Astrocyte (in vitro differentiated cells and primary cell): ENCODE data around the gene YIF1A. TPM values are rescaled to one million over a fixed set of nuclear protein-coding genes. Genes with fewer than 3 reads are reported as not detected.

Experiments
- DNase-seq: peaks from one replicate; pipeline ENCODE4 v3.0.0-alpha.2; 2010; ENCODE audit warnings: low read depth
- FAIRE-seq: peaks from 2 replicates; lab custom pipeline; 2011; peaks lifted over from hg19 to GRCh38; lab: Jason Lieb, UNC
- H2AFZ ChIP-seq: 2 replicates; pipeline ENCODE4 v1.6.0; 2012; ENCODE audit warnings: low read depth, low read length, inconsistent platforms
- H3K27ac ChIP-seq: 2 replicates; pipeline ENCODE4 v1.5.1; 2011; ENCODE audit warnings: low read depth, low read length, inconsistent platforms
- H3K27me3 ChIP-seq: 2 replicates; pipeline ENCODE4 v1.6.0; 2011; ENCODE audit warnings: low read length, inconsistent platforms; ENCODE audit not compliant: insufficient read depth
- H3K36me3 ChIP-seq: 2 replicates; pipeline ENCODE4 v1.5.1; 2011; ENCODE audit warnings: low read length, inconsistent platforms; ENCODE audit not compliant: insufficient read depth
- H3K4me1 ChIP-seq: 2 replicates; pipeline ENCODE4 v1.5.1; 2011; ENCODE audit warnings: low read length, inconsistent platforms; ENCODE audit not compliant: insufficient read depth
- H3K4me2 ChIP-seq: 2 replicates; pipeline ENCODE4 v1.6.0; 2012; ENCODE audit warnings: low read length, inconsistent platforms
- H3K4me3 ChIP-seq: 2 replicates; pipeline ENCODE4 v1.5.1; 2011; ENCODE audit warnings: low read depth, mild to moderate bottlenecking, low read length, inconsistent platforms; ENCODE audit not compliant: insufficient read depth
- H3K79me2 ChIP-seq: 2 replicates; pipeline ENCODE4 v1.6.0; 2012; ENCODE audit warnings: mild to moderate bottlenecking, low read length, inconsistent platforms; ENCODE audit not compliant: insufficient read depth
- H3K9ac ChIP-seq: 2 replicates; pipeline ENCODE4 v1.6.0; 2012; ENCODE audit warnings: mild to moderate bottlenecking, low read length, inconsistent platforms
- H3K9me3 ChIP-seq: 2 replicates; pipeline ENCODE4 v1.5.1; 2012; ENCODE audit warnings: low read depth, mild to moderate bottlenecking, low read length, inconsistent platforms; ENCODE audit not compliant: insufficient read depth
- H4K20me1 ChIP-seq: 2 replicates; pipeline ENCODE4 v1.6.0; 2012; ENCODE audit warnings: low read length, inconsistent platforms; ENCODE audit not compliant: insufficient read depth
- H3K27ac Mint-ChIP-seq: one replicate; pipeline ENCODE4 v1.8.0; 2021; ENCODE audit warnings: mild to moderate bottlenecking, mixed read lengths; ENCODE audit not compliant: unreplicated experiment
- H3K27me3 Mint-ChIP-seq: one replicate; pipeline ENCODE4 v1.8.0; 2021; ENCODE audit warnings: low read depth, mixed read lengths; ENCODE audit not compliant: unreplicated experiment
- H3K36me3 Mint-ChIP-seq: one replicate; pipeline ENCODE4 v1.8.0; 2021; ENCODE audit warnings: low read depth, mixed read lengths; ENCODE audit not compliant: unreplicated experiment
- H3K4me1 Mint-ChIP-seq: one replicate; pipeline ENCODE4 v1.8.0; 2021; ENCODE audit warnings: low read depth, mixed read lengths; ENCODE audit not compliant: unreplicated experiment
- H3K4me3 Mint-ChIP-seq: one replicate; pipeline ENCODE4 v1.8.0; 2021; ENCODE audit warnings: mild to moderate bottlenecking, moderate library complexity, mixed read lengths; ENCODE audit not compliant: unreplicated experiment
- H3K9me3 Mint-ChIP-seq: one replicate; pipeline ENCODE4 v1.8.0; 2021; ENCODE audit warnings: mild to moderate bottlenecking, mixed read lengths; ENCODE audit not compliant: unreplicated experiment
- EZH2 ChIP-seq: IDR thresholded peaks from 2 replicates; pipeline ENCODE4 v1.6.1; 2012; ENCODE audit warnings: mild to moderate bottlenecking, low read length, inconsistent platforms; ENCODE audit not compliant: insufficient read depth
- total RNA-seq: library from RNA; stranded (reverse); gene quantifications from 2 replicates; pipeline ENCODE4 v1.2.1, GENCODE V29; 2021
- TF ChIP-seq, protein P1 (sequence below): IDR thresholded peaks from 2 replicates; pipeline ENCODE4 v1.5.1; 2011; ENCODE audit warnings: low read depth, mild to moderate bottlenecking, inconsistent platforms, low read length, moderate library complexity; ENCODE audit not compliant: insufficient read depth

YIF1A gene
- total RNA-seq, 1 donor from 2014 or later, result 129 TPM

- no peaks in the 10 kb centered on the region for H3K27me3 Mint-ChIP-seq
- FAIRE-seq (peak; percentile 37), DNase-seq (no peak)
- Histone ChIP-seq H3K79me2 (peaks cover 4% of the 10 kb centered on the region), H3K4me1 (peaks cover 48% of the 10 kb centered on the region), H3K27me3 (no peaks in the 10 kb centered on the region), H3K27ac (peak overlapping the region; percentile 84), H3K9me3 (no peaks in the 10 kb centered on the region), H2AFZ (no peak overlapping the region), H3K9ac (peak overlapping the region; percentile 74), H3K4me2 (peak overlapping the region; percentile 75), H3K4me3 (no peak overlapping the region), H3K36me3 (peaks cover 3% of the 10 kb centered on the region), H4K20me1 (peaks cover 25% of the 10 kb centered on the region)
- peak overlapping the region; percentile 84 for H3K27ac Mint-ChIP-seq
- TF ChIP-seq, protein P1, sequence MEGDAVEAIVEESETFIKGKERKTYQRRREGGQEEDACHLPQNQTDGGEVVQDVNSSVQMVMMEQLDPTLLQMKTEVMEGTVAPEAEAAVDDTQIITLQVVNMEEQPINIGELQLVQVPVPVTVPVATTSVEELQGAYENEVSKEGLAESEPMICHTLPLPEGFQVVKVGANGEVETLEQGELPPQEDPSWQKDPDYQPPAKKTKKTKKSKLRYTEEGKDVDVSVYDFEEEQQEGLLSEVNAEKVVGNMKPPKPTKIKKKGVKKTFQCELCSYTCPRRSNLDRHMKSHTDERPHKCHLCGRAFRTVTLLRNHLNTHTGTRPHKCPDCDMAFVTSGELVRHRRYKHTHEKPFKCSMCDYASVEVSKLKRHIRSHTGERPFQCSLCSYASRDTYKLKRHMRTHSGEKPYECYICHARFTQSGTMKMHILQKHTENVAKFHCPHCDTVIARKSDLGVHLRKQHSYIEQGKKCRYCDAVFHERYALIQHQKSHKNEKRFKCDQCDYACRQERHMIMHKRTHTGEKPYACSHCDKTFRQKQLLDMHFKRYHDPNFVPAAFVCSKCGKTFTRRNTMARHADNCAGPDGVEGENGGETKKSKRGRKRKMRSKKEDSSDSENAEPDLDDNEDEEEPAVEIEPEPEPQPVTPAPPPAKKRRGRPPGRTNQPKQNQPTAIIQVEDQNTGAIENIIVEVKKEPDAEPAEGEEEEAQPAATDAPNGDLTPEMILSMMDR, result peak; percentile 83
- no peak for TF ChIP-seq EZH2
- H3K4me1 Mint-ChIP-seq, result peaks cover 35% of the 10 kb centered on the region
- peak overlapping the region; percentile 60 for H3K4me3 Mint-ChIP-seq
- H3K9me3 Mint-ChIP-seq, result peaks cover 2% of the 10 kb centered on the region
- peaks cover 5% of the 10 kb centered on the region for H3K36me3 Mint-ChIP-seq
These were observed 39.6 kb upstream of the YIF1A start for GRCh38 chr11:66328302-66329144.

DNA sequence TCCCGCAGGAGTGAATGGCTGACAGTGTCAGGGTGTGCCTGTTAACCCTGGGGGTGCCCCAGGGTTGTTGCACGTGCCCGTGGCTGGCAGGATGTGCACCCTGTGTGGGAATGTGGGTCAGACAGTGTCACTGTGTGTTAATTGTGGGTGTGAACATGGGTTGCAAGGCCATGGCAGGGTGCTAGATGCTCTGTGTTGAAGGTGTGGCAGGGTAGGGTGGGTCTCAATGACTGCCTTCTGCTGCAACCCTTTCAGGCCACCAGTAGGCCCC, 39.0 kb upstream of the YIF1A start:
- TF ChIP-seq, protein P1, result no peak
- TF ChIP-seq EZH2, result no peak
- no peaks in the 10 kb centered on the region for H3K79me2 ChIP-seq
- no peaks in the 10 kb centered on the region for H3K27me3 Mint-ChIP-seq
- peaks cover 46% of the 10 kb centered on the region for H3K4me1 ChIP-seq
- DNase-seq (no peak), FAIRE-seq (no peak)
- peak overlapping the region; percentile 74 for H3K9ac ChIP-seq
- H4K20me1 ChIP-seq, result peaks cover 19% of the 10 kb centered on the region
- no peaks in the 10 kb centered on the region for H3K27me3 ChIP-seq
- H3K27ac ChIP-seq, result peak overlapping the region; percentile 84
- peaks cover 2% of the 10 kb centered on the region for H3K9me3 Mint-ChIP-seq
- peak overlapping the region; percentile 84 for H3K27ac Mint-ChIP-seq
- H3K4me2 ChIP-seq, result peak overlapping the region; percentile 75
- no peak overlapping the region for H2AFZ ChIP-seq
- no peak overlapping the region for H3K4me3 Mint-ChIP-seq
- peaks cover 39% of the 10 kb centered on the region for H3K4me1 Mint-ChIP-seq
- H3K36me3 ChIP-seq, result peaks cover 3% of the 10 kb centered on the region
- peaks cover 4% of the 10 kb centered on the region for H3K36me3 Mint-ChIP-seq
- no peaks in the 10 kb centered on the region for H3K9me3 ChIP-seq
- H3K4me3 ChIP-seq, result no peak overlapping the region
